PC-9 (cell line): ENCODE data around the gene PSME1.

Experiments
- EZH2 ChIP-seq: fragments of 200-600 bp; sonication (generic); IDR thresholded peaks from 2 replicates; pipeline ENCODE4 v1.8.0; 2017; ENCODE audit warnings: antibody characterized with exemption, low read depth
- TF ChIP-seq, protein P1 (sequence below): fragments of 200-600 bp; sonication (generic); conservative IDR thresholded peaks from 2 replicates; pipeline ENCODE4 v1.6.1; 2017; ENCODE audit warnings: mixed run types, antibody characterized with exemption, mild to moderate bottlenecking, moderate library complexity

DNA sequence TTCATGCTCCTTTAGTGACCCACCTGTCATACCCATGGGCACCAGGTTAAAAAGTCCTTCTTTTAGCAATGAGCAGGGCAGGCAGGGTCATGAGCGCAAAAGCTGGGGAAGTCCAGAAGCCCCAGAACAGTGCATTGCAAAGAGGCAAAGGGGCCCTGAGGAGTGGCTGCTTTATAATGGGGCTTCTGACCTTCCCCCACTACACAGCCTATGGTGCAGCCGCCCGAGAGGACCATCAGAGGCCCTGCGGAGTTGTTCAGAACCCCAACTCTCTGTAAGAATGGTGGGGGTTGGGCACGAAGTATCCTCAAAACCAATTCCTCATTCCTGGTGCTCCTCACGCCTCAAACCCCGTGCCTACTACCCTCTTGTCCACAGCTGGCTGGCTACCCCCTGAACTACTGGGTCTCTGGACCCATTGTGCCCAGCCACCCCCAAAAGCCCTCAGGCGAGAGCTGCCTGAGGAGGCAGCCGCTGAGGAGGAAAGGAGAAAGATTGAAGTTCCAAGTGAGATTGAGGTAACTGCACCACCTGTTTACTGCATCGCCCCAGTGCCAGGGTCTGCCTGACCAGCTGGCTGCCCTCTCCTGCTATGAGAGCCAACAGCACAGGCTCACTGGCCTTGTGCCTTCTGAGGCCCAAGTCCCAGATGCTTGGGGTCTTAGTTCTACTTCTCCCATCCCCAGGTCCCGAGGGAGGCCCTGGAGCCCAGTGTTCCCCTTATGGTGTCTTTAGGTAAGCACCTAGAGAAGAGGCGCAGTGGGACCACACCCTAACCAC is 42.6 kb downstream of the PSME1 start:
- TF ChIP-seq, protein P1, sequence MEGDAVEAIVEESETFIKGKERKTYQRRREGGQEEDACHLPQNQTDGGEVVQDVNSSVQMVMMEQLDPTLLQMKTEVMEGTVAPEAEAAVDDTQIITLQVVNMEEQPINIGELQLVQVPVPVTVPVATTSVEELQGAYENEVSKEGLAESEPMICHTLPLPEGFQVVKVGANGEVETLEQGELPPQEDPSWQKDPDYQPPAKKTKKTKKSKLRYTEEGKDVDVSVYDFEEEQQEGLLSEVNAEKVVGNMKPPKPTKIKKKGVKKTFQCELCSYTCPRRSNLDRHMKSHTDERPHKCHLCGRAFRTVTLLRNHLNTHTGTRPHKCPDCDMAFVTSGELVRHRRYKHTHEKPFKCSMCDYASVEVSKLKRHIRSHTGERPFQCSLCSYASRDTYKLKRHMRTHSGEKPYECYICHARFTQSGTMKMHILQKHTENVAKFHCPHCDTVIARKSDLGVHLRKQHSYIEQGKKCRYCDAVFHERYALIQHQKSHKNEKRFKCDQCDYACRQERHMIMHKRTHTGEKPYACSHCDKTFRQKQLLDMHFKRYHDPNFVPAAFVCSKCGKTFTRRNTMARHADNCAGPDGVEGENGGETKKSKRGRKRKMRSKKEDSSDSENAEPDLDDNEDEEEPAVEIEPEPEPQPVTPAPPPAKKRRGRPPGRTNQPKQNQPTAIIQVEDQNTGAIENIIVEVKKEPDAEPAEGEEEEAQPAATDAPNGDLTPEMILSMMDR: no peak
- TF ChIP-seq EZH2: no peak
